MG63 (cell line): ENCODE measurements around the gene LCP2. TPM values are rescaled to one million over a fixed set of nuclear protein-coding genes. Genes with fewer than 3 reads are reported as not detected.

Source experiments
- DNase-seq: peaks from one replicate; pipeline ENCODE4 v3.0.0-alpha.2; 2020
- H3K27me3 ChIP-seq: fragments of 250-450 bp; sonication (Bioruptor Pico); 2 replicates; pipeline ENCODE4 v1.5.1; 2020; ENCODE audit warnings: mild to moderate bottlenecking, moderate library complexity
- H3K36me3 ChIP-seq: fragments of 250-450 bp; sonication (Bioruptor Pico); 2 replicates; pipeline ENCODE4 v1.5.1; 2020; ENCODE audit warnings: mild to moderate bottlenecking, moderate library complexity
- H3K4me3 ChIP-seq: fragments of 250-450 bp; sonication (Bioruptor Pico); 2 replicates; pipeline ENCODE4 v1.5.1; 2020; ENCODE audit warnings: mild to moderate bottlenecking, moderate library complexity
- H3K9me3 ChIP-seq: fragments of 250-450 bp; sonication (Bioruptor Pico); 2 replicates; pipeline ENCODE4 v1.5.1; 2020; ENCODE audit warnings: mild to moderate bottlenecking, moderate library complexity
- total RNA-seq: library from RNA; depleted of rRNA; stranded (reverse); fragments of >200 nt; shearing (Covaris generic); gene quantifications from 2 replicates; pipeline ENCODE4 v1.2.3, GENCODE V29; 2014; ENCODE audit warnings: low replicate concordance

LCP2 gene
- total RNA-seq, 1 experiment from 2014 or later, result not detected

DNA sequence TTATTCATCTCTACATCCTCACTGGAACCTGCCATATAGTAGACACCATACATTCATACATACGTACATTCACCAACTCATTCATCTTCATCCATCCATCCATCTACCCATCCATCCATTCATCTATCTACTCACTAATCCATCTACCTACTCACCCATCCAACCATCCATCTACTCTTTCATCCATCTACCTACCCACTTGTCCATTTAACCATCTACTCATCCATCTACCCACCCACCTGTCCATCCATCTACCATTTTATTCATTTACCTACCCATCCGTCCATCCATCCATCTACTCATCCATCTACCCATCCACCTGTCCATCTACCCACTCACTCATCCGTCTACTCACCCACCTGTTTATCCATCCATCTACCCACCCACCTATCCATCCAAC lies 31.9 kb upstream of the LCP2 start:
- H3K36me3 ChIP-seq, result no peaks in the 10 kb centered on the region
- H3K9me3 ChIP-seq, result no peaks in the 10 kb centered on the region
- no peak for DNase-seq
- no peak overlapping the region for H3K4me3 ChIP-seq
- H3K27me3 ChIP-seq, result peaks cover 30% of the 10 kb centered on the region

GRCh38 chr5:170327829-170328228 lies 30.3 kb upstream of the LCP2 start:
- Histone ChIP-seq H3K27me3 (peaks cover 34% of the 10 kb centered on the region), H3K9me3 (no peaks in the 10 kb centered on the region), H3K4me3 (no peak overlapping the region), H3K36me3 (no peaks in the 10 kb centered on the region)
- no peak for DNase-seq

- Histone ChIP-seq H3K4me3 (no peak overlapping the region), H3K9me3 (no peaks in the 10 kb centered on the region), H3K27me3 (peaks cover 34% of the 10 kb centered on the region), H3K36me3 (no peaks in the 10 kb centered on the region)
- no peak for DNase-seq
Observed at GRCh38 chr5:170327168-170327567, 29.6 kb upstream of the LCP2 start.

DNA sequence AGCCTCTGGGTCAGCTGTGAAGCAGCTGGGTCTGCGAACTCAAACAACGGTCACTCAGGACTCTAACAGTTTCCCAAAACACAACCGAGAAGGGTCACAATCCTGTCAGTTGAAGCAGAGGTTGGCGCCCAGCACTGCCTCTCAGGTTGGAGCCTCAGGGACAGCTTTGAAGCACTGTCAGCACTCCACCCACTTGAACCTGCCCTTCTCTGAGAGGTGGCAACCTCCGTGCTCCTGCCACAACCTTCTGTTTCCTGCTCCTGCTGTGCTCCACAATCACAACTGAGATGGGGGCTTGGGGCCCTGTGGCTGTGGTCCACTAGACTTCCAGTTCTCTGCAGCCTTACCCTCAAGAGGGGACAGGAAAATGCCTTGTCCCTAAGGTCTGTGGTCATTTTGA lies 21.7 kb upstream of the LCP2 start:
- no peak overlapping the region for H3K4me3 ChIP-seq
- no peak for DNase-seq
- no peaks in the 10 kb centered on the region for H3K9me3 ChIP-seq
- peaks cover 9% of the 10 kb centered on the region for H3K27me3 ChIP-seq
- no peaks in the 10 kb centered on the region for H3K36me3 ChIP-seq

DNA sequence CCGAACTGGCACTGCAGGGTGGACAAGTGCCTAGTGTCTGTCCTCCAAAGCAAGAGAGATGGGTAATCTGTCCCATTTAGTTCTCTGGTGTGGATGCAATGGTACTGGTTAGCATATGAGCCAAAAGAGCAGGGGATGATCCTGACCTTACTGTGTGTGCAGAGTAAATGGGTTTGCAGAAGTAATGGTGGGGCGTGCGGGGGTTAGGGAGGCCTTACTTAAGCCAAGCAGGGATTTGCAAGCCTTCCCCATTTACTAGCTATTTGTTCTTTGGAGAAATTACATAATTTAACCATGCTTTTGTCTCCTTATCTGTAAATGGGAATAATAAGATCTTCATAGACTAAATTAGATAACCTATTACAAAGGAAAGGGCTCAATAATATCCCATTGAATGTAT lies 19.9 kb upstream of the LCP2 start:
- Histone ChIP-seq H3K9me3 (no peaks in the 10 kb centered on the region), H3K27me3 (peaks cover 7% of the 10 kb centered on the region; the same call in 1 of the 2 replicates), H3K36me3 (no peaks in the 10 kb centered on the region), H3K4me3 (no peak overlapping the region)
- no peak for DNase-seq

- Histone ChIP-seq H3K9me3 (no peaks in the 10 kb centered on the region), H3K4me3 (no peak overlapping the region), H3K36me3 (no peaks in the 10 kb centered on the region), H3K27me3 (peaks cover 7% of the 10 kb centered on the region; the same call in 1 of the 2 replicates)
- DNase-seq, result no peak
Observed at GRCh38 chr5:170316937-170317336, 19.4 kb upstream of the LCP2 start.

GRCh38 chr5:170315154-170315553 lies 17.6 kb upstream of the LCP2 start:
- peak; percentile 24 for DNase-seq
- H3K4me3 ChIP-seq, result no peak overlapping the region
- H3K36me3 ChIP-seq, result no peaks in the 10 kb centered on the region
- no peaks in the 10 kb centered on the region for H3K9me3 ChIP-seq
- peaks cover 3% of the 10 kb centered on the region; the same call in 1 of the 2 replicates for H3K27me3 ChIP-seq

DNA sequence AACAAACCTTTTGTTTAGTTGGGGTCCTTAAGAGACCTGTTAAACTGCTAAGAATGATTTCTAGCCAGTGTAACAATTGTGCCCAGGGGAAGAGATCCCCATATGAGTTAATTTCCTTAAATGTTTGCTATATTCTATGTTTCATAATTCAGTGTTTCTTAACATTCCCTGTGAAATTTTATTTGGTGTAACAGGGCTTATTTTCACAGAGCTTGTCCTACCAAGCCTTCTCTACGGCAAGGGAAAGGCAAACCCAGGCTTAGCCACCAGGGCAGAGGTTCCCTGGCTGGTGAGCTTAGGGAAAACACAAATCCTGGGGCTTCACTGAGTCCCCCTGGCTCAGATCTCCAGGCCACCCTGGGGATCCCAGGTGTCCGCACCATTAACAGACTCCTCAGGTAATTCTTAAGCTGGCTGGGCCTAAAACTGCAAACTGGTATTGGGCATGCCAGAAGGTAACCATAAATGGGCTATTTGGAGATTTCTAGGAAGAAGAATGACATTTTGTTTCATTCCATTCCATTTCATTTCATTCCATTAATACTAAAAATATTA lies 17.0 kb upstream of the LCP2 start:
- Histone ChIP-seq H3K27me3 (peaks cover 3% of the 10 kb centered on the region; the same call in 1 of the 2 replicates), H3K4me3 (no peak overlapping the region), H3K36me3 (no peaks in the 10 kb centered on the region), H3K9me3 (no peaks in the 10 kb centered on the region)
- DNase-seq, result no peak

DNA sequence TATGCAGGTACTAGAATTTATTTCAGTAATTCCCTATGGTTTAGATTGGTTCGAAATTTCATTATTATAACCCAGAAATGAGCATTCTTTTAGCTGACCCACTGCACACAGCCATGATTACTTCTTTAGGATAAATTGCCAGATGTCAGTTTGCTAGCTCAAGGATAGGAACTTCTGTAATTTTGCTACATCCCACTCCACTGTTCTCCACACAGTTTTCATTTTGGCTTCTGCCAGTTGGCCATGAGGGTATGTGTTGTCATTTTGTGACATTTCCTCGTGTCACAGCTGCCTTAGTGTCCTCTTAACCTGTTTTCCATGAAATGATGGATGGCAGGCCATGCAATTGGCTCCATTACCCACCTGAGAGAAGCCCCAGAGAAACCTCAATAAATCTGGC lies 16.2 kb upstream of the LCP2 start:
- H3K4me3 ChIP-seq, result no peak overlapping the region
- DNase-seq, result no peak
- H3K36me3 ChIP-seq, result no peaks in the 10 kb centered on the region
- H3K27me3 ChIP-seq, result no peaks in the 10 kb centered on the region; the same call in 1 of the 2 replicates
- no peaks in the 10 kb centered on the region for H3K9me3 ChIP-seq

- Histone ChIP-seq H3K4me3 (no peak overlapping the region), H3K36me3 (no peaks in the 10 kb centered on the region), H3K27me3 (no peaks in the 10 kb centered on the region; the same call in 1 of the 2 replicates), H3K9me3 (no peaks in the 10 kb centered on the region)
- peak; percentile 25 for DNase-seq
Observed at GRCh38 chr5:170313344-170313743, 15.8 kb upstream of the LCP2 start.

GRCh38 chr5:170312666-170313065 lies 15.1 kb upstream of the LCP2 start:
- H3K4me3 ChIP-seq, result no peak overlapping the region
- H3K9me3 ChIP-seq, result no peaks in the 10 kb centered on the region
- H3K36me3 ChIP-seq, result no peaks in the 10 kb centered on the region
- DNase-seq, result peak; percentile 27
- no peaks in the 10 kb centered on the region for H3K27me3 ChIP-seq

GRCh38 chr5:170312301-170312595 lies 14.7 kb upstream of the LCP2 start:
- no peaks in the 10 kb centered on the region for H3K36me3 ChIP-seq
- H3K27me3 ChIP-seq, result no peaks in the 10 kb centered on the region
- H3K4me3 ChIP-seq, result no peak overlapping the region
- no peaks in the 10 kb centered on the region for H3K9me3 ChIP-seq
- no peak for DNase-seq

GRCh38 chr5:170311511-170312300 lies 14.1 kb upstream of the LCP2 start:
- Histone ChIP-seq H3K36me3 (no peaks in the 10 kb centered on the region), H3K27me3 (no peaks in the 10 kb centered on the region), H3K4me3 (no peak overlapping the region), H3K9me3 (no peaks in the 10 kb centered on the region)
- DNase-seq, result no peak

- peaks cover 4% of the 10 kb centered on the region for H3K9me3 ChIP-seq
- H3K36me3 ChIP-seq, result no peaks in the 10 kb centered on the region
- no peak for DNase-seq
- no peak overlapping the region for H3K4me3 ChIP-seq
- no peaks in the 10 kb centered on the region for H3K27me3 ChIP-seq
Observed at GRCh38 chr5:170310256-170310926, 12.8 kb upstream of the LCP2 start.

- no peaks in the 10 kb centered on the region for H3K36me3 ChIP-seq
- DNase-seq, result no peak
- no peak overlapping the region for H3K4me3 ChIP-seq
- no peaks in the 10 kb centered on the region; the same call in 1 of the 2 replicates for H3K27me3 ChIP-seq
- peaks cover 13% of the 10 kb centered on the region for H3K9me3 ChIP-seq
Observed at GRCh38 chr5:170308686-170309085, 11.1 kb upstream of the LCP2 start.

DNA sequence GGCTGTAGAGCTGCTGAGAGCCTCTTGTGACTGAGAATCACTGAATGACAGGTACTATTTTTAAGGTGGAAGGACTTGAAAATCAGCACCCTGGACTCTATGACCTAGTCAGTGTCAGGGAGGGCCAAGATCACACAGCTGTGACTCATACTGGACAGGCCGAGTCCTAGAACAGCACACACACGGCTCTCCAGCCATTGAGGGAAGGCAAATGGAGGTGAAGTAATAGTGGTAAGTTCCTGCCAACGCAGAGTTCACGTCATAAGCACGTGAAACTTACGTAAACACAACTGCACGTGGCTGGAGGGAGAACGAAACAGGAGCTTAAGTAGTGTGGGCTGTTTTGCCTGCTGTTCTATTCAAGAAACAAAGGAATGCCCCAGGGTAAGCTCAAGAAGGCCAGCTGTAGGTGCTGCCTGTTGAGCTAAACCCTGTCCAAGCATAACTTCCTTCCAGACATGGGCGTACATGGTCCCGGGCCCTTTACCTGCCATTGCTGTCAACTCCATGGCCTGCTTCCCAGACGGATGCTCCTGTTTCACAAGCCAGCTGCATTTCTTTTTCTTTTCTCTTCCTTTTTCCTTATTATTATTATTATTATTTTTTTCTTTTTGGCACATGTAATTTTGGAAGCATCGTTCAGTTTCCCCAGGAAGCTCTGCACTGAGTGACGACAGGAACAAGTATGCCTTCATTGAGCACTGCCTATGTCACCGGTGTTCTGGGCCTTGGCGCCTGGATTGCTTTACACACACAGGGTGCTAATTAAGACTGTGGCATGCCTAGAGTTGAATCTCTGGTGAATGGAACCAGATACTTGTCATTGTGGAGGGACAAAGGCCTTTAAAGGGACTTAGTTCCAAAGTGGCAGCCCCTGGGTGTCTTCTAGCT lies 10.2 kb upstream of the LCP2 start:
- no peaks in the 10 kb centered on the region; the same call in 1 of the 2 replicates for H3K27me3 ChIP-seq
- no peaks in the 10 kb centered on the region for H3K36me3 ChIP-seq
- H3K9me3 ChIP-seq, result peaks cover 13% of the 10 kb centered on the region
- no peak overlapping the region for H3K4me3 ChIP-seq
- DNase-seq, result peak; percentile 88

DNA sequence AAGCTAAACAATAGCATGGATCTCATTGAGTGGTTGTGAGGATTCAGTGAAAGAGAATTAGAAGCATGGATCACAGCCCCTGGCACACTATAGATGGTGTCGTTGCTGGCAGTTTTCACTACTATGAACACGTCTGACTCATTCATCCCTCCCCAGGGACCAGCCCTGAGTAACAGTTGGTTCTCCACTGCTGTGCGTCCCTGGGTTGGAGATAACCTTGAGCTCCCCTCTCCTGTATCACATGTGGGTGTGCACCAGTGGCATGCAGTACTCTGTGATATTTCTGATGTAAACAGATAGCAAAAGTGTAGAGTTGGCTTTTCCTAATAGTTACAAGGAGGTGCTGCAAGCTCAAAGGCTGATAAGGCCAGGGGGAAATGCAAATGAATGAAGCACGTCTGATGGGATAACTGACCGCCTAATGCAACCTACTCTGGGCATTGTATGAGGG lies 8.8 kb upstream of the LCP2 start:
- peak; percentile 94 for DNase-seq
- Histone ChIP-seq H3K36me3 (no peaks in the 10 kb centered on the region), H3K9me3 (peaks cover 13% of the 10 kb centered on the region), H3K4me3 (no peak overlapping the region), H3K27me3 (no peaks in the 10 kb centered on the region; the same call in 1 of the 2 replicates)
